Gastrocnemius medialis (tissue), 4 donors: ENCODE data around the gene NOS1AP.

Experiments used
- CTCF ChIP-seq, 5 experiments: fragments of 450-650 bp in 3 of 5; fragments of 200-600 bp in 2 of 5; sonication (generic) in 2 of 5; IDR thresholded peaks in 4 of 5; conservative IDR thresholded peaks in 1 of 5; 1 replicate in 4 of 5; 2 replicates in 1 of 5; pipeline ENCODE4 v1.5.1; 2016 to 2019; ENCODE audit warnings: antibody characterized with exemption in 5 of 5, mild to moderate bottlenecking in 3 of 5, moderate library complexity in 3 of 5
- POLR2A ChIP-seq, 2 donors: fragments of 450-650 bp; IDR thresholded peaks; one replicate each; pipeline ENCODE4 v1.6.1; 2017; ENCODE audit warnings: antibody characterized with exemption in 2 of 2, mild to moderate bottlenecking in 2 of 2, moderate library complexity in 2 of 2

GRCh38 chr1:162342452-162342983, 273.0 kb downstream of the NOS1AP start:
- TF ChIP-seq CTCF (IDR thresholded peaks at IDR 0.05 in 4 of 5, conservative IDR thresholded peaks at IDR 0.05 in 1 of 5) (no peak), POLR2A (IDR thresholded peaks at IDR 0.05) (no peak)
